ENCODE measurements around the gene EML5. TPM values are rescaled to one million over a fixed set of nuclear protein-coding genes. Genes with fewer than 3 reads are reported as not detected.

EML5 gene
- total and polyA plus RNA-seq, 2 of the 13 experiments (the other 11 are each of a cell fraction or from before 2014, with no cell fraction given), result 0.11 TPM; not detected in 1

- Histone ChIP-seq H3K9me3 (ENCODE audit: low read length) (no peaks in the 10 kb centered on the region), H3K27ac (ENCODE audit: extremely low read length, insufficient read depth, low read length) (no peak overlapping the region), H3K4me3 (replicated peaks in 1 of 3; ENCODE audit: insufficient read depth in 1 of 3, low read depth in 2 of 3, low read length in 3 of 3) (no peak overlapping the region), H3K27me3 (ENCODE audit: control insufficient read depth in 1 of 2, insufficient read depth in 2 of 2, low read length in 2 of 2) (no peaks in the 10 kb centered on the region), H2AFZ (ENCODE audit: low read length) (no peak overlapping the region), H3K4me1 (ENCODE audit: insufficient read depth, low read length) (no peaks in the 10 kb centered on the region), H3K4me2 (ENCODE audit: low read depth, low read length) (no peak overlapping the region), H3K9ac (ENCODE audit: insufficient read depth, low read depth, low read length) (no peak overlapping the region), H3K36me3 (replicated peaks in 1 of 2; ENCODE audit: control insufficient read depth in 1 of 2, insufficient read depth in 2 of 2, low read length in 2 of 2) (no peaks in the 10 kb centered on the region), H3K79me2 (ENCODE audit: insufficient read depth, low read length) (no peaks in the 10 kb centered on the region), H4K20me1 (ENCODE audit: insufficient read depth, low read length) (no peaks in the 10 kb centered on the region; the same call in 1 of the 2 replicates)
- intact Hi-C loops (cut with micrococcal nuclease; ENCODE audit: unreplicated experiment), result no loop called here
- DNase-seq (ENCODE audit: low spot score), result no peak
- no peak for FAIRE-seq
- no TSS peak for BruUV-seq (replicated peaks)
- WGBS (ENCODE audit: low lambda C conversion rate), result 79% methylated on average over 2 of the region's 9 CpGs
- ChIA-PET CTCF (ENCODE audit: low intra/inter-chr PET ratio, low total read pairs) (no interaction called here), POLR2A (no interaction called here)
- no peak for ATAC-seq
- in situ Hi-C loops (cut with HindIII; ENCODE audit: extremely low pct_ligation_motif_present, low pct_unique_long_range_greater_than_20kb), result no loop called here
- TF ChIP-seq SNRNP70 (IDR thresholded peaks at IDR 0.05; ENCODE audit: low read depth, low read length) (no peak), NFYC (CRISPR knock-in tag; IDR thresholded peaks at IDR 0.05) (no peak), ZNF691 (CRISPR knock-in tag; IDR thresholded peaks at IDR 0.05; ENCODE audit: borderline replicate concordance, low read depth) (no peak), ZNF512 (CRISPR knock-in tag; IDR thresholded peaks at IDR 0.05) (no peak), ZMAT5 (CRISPR knock-in tag; IDR thresholded peaks at IDR 0.05; ENCODE audit: borderline replicate concordance, low read depth) (no peak), NCOA1 (CRISPR knock-in tag; IDR thresholded peaks at IDR 0.05) (no peak), HNRNPK (IDR thresholded peaks at IDR 0.05; ENCODE audit: low read depth, low read length, poor library complexity, severe bottlenecking) (no peak), ZFP36L2 (CRISPR knock-in tag; IDR thresholded peaks at IDR 0.05) (no peak), PCBP1 (IDR thresholded peaks at IDR 0.05; ENCODE audit: borderline replicate concordance, low read depth, low read length) (no peak), ZNF432 (CRISPR knock-in tag; IDR thresholded peaks at IDR 0.05; ENCODE audit: borderline replicate concordance) (no peak), PRDM10 (CRISPR knock-in tag; IDR thresholded peaks at IDR 0.05; ENCODE audit: low read depth) (no peak)
These were observed 55.5 kb downstream of the EML5 start for GRCh38 chr14:88737245-88737644.
